ENCODE measurements around the gene PARD3. TPM values are rescaled to one million over a fixed set of nuclear protein-coding genes. Genes with fewer than 3 reads are reported as not detected.

PARD3 gene
- total RNA-seq, 6 experiments from 2014 or later = 19.1 to 27.8 (median 22.0) TPM

GRCh38 chr10:34189830-34190229 is 625.3 kb downstream of the PARD3 start:
- ATAC-seq = no peak
- TF ChIP-seq POLR2A (IDR thresholded peaks at IDR 0.05) (no peak), CTCF (IDR thresholded peaks at IDR 0.05) (no peak)
- intact Hi-C loops (cut with DNase I) = no loop called here
- Histone ChIP-seq H3K4me3 (no peak overlapping the region), H3K27ac (no peak overlapping the region), H3K4me1 (peaks cover 0 to 14% (median 7%) of the 10 kb centered on the region in 4 donors), H3K36me3 (no peaks in the 10 kb centered on the region), H3K9me3 (no peaks in the 10 kb centered on the region), H3K27me3 (no peaks in the 10 kb centered on the region)
- no peak for DNase-seq
- WGBS (ENCODE audit: insufficient coverage, low coverage, low lambda C conversion rate, missing lambda C conversion rate) = 78% methylated on average over 1 of the region's 1 CpG

GRCh38 chr10:34188221-34188620 is 626.9 kb downstream of the PARD3 start:
- WGBS (ENCODE audit: insufficient coverage, low coverage, low lambda C conversion rate, missing lambda C conversion rate) = 73% methylated on average over 5 of the region's 5 CpGs
- Histone ChIP-seq H3K4me3 (no peak overlapping the region), H3K27ac (no peak overlapping the region), H3K4me1 (peaks cover 0 to 20% (median 8%) of the 10 kb centered on the region in 4 donors), H3K36me3 (no peaks in the 10 kb centered on the region), H3K9me3 (no peaks in the 10 kb centered on the region), H3K27me3 (no peaks in the 10 kb centered on the region)
- ATAC-seq = no peak
- intact Hi-C loops (cut with DNase I) = no loop called here
- TF ChIP-seq POLR2A (IDR thresholded peaks at IDR 0.05) = no peak
- TF ChIP-seq CTCF (IDR thresholded peaks at IDR 0.05) = no peak
- DNase-seq = no peak

- Histone ChIP-seq H3K36me3 (no peaks in the 10 kb centered on the region), H3K4me1 (peaks cover 0 to 20% (median 8%) of the 10 kb centered on the region in 4 donors), H3K4me3 (no peak overlapping the region), H3K27me3 (no peaks in the 10 kb centered on the region), H3K9me3 (no peaks in the 10 kb centered on the region), H3K27ac (no peak overlapping the region)
- TF ChIP-seq POLR2A (IDR thresholded peaks at IDR 0.05) (no peak), CTCF (IDR thresholded peaks at IDR 0.05) (no peak)
- ATAC-seq = no peak
- 75% methylated on average over 1 of the region's 1 CpG for WGBS (ENCODE audit: insufficient coverage, low coverage, low lambda C conversion rate, missing lambda C conversion rate)
- intact Hi-C loops (cut with DNase I) = no loop called here
- no peak for DNase-seq
Measured at GRCh38 chr10:34187201-34187600, 627.9 kb downstream of the PARD3 start.

GRCh38 chr10:34186745-34187144 is 628.4 kb downstream of the PARD3 start:
- DNase-seq = no peak
- Histone ChIP-seq H3K27me3 (no peaks in the 10 kb centered on the region), H3K27ac (no peak overlapping the region), H3K4me3 (no peak overlapping the region), H3K36me3 (no peaks in the 10 kb centered on the region), H3K9me3 (no peaks in the 10 kb centered on the region), H3K4me1 (peaks cover 0 to 20% (median 8%) of the 10 kb centered on the region in 4 donors)
- no peak for ATAC-seq
- no peak for TF ChIP-seq POLR2A (IDR thresholded peaks at IDR 0.05)
- no peak for TF ChIP-seq CTCF (IDR thresholded peaks at IDR 0.05)
- WGBS (ENCODE audit: insufficient coverage, low coverage, low lambda C conversion rate, missing lambda C conversion rate) = 83% methylated on average over 3 of the region's 3 CpGs
- intact Hi-C loops (cut with DNase I) = no loop called here

GRCh38 chr10:34185998-34186397 is 629.1 kb downstream of the PARD3 start:
- intact Hi-C loops (cut with DNase I) = no loop called here
- TF ChIP-seq POLR2A (IDR thresholded peaks at IDR 0.05) (no peak), CTCF (IDR thresholded peaks at IDR 0.05) (no peak)
- peaks cover 0 to 20% (median 8%) of the 10 kb centered on the region in 4 donors for H3K4me1 ChIP-seq
- H3K36me3 ChIP-seq = no peaks in the 10 kb centered on the region
- no peaks in the 10 kb centered on the region for H3K9me3 ChIP-seq
- DNase-seq (no peak), ATAC-seq (peak; percentile 52 to 71 (median 66))
- 33% methylated on average over 7 of the region's 7 CpGs for WGBS (ENCODE audit: insufficient coverage, low coverage, low lambda C conversion rate, missing lambda C conversion rate)
- H3K27ac ChIP-seq = no peak overlapping the region
- no peaks in the 10 kb centered on the region for H3K27me3 ChIP-seq
- no peak overlapping the region for H3K4me3 ChIP-seq
